D721Med (cell line): Measurements from ENCODE around the gene FAM124B.
A peak's percentile ranks its signal among the peaks of the same experiment; 100 is the strongest.

Source experiments
- DNase-seq: peaks from one replicate; pipeline ENCODE4 v3.0.0; 2011; ENCODE audit warnings: low spot score; ENCODE audit not compliant: insufficient read length
- FAIRE-seq: peaks from 2 replicates; lab custom pipeline; 2011; peaks lifted over from hg19 to GRCh38; lab: Jason Lieb, UNC
- CTCF ChIP-seq: IDR thresholded peaks from 2 replicates; pipeline ENCODE4 v1.5.1; 2012; ENCODE audit warnings: mild to moderate bottlenecking, control low read depth; ENCODE audit not compliant: insufficient read depth; ENCODE audit errors: missing control alignments

FAM124B gene

GRCh38 chr2:224369028-224369632 is 32.8 kb downstream of the FAM124B start:
- FAIRE-seq (peak; percentile 90), DNase-seq (no peak)
- TF ChIP-seq CTCF, result peak; percentile 65

GRCh38 chr2:224366267-224366844 is 35.6 kb downstream of the FAM124B start:
- FAIRE-seq, result no peak
- DNase-seq, result no peak
- TF ChIP-seq CTCF, result no peak

- FAIRE-seq, result no peak
- no peak for TF ChIP-seq CTCF
- no peak for DNase-seq
Measured at GRCh38 chr2:224365331-224365730, 36.6 kb downstream of the FAM124B start.

GRCh38 chr2:224363281-224363680 is 38.6 kb downstream of the FAM124B start:
- DNase-seq (no peak), FAIRE-seq (no peak)
- TF ChIP-seq CTCF, result no peak

- no peak for TF ChIP-seq CTCF
- DNase-seq, result no peak
- no peak for FAIRE-seq
Measured at GRCh38 chr2:224362094-224362493, 39.8 kb downstream of the FAM124B start.

GRCh38 chr2:224360801-224361251 is 41.1 kb downstream of the FAM124B start:
- DNase-seq, result no peak
- FAIRE-seq, result no peak
- no peak for TF ChIP-seq CTCF

- TF ChIP-seq CTCF, result peak; percentile 44
- DNase-seq, result no peak
- no peak for FAIRE-seq
Measured at GRCh38 chr2:224359569-224359968, 42.3 kb downstream of the FAM124B start.
